ENCODE measurements around the gene PP2D1. TPM values are rescaled to one million over a fixed set of nuclear protein-coding genes. Genes with fewer than 3 reads are reported as not detected.

PP2D1 gene
- total and polyA plus RNA-seq, 9 of the 15 experiments (the other 6 are each of a cell fraction or from before 2014, with no cell fraction given): 0.07 to 0.10 TPM; not detected in 7

DNA sequence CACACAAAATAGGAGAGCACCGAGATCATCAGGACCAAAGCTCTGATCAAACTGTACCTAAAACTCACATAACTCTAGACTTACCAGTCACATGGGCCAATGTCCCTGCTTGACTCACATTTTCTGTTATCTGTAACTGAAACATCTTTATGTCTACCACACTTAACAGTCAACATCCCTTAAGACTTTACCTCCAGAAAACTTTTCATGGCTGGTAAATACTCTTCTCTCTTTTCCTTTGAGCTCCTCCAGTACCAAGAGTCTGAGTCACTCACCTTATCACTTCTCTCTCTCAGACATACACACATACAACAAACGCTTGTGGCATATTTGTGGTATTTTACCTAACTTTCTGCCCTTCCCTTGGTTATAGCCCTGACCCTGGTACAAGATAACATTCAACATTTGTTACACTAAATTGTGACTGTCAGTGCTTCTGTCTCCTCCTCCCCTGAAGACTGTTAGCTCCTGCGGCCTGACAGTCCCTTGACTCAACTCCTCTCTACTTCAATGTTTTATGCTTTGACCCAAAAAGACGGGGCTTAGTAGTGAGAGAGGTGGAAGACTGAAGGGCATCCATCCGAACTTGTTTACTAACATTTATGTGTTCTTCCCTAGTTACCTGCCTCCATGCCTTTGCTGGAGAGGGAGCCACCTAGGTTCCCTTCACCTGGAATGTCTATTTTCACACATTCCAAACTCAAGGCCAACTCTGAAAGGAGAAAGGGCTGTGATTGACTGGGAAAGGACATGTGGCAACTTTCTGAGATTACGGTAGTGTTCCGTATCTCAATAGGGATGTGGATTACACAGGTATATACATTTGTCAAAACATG lies 74.4 kb downstream of the PP2D1 start (continued):
- TF ChIP-seq, protein P1, sequence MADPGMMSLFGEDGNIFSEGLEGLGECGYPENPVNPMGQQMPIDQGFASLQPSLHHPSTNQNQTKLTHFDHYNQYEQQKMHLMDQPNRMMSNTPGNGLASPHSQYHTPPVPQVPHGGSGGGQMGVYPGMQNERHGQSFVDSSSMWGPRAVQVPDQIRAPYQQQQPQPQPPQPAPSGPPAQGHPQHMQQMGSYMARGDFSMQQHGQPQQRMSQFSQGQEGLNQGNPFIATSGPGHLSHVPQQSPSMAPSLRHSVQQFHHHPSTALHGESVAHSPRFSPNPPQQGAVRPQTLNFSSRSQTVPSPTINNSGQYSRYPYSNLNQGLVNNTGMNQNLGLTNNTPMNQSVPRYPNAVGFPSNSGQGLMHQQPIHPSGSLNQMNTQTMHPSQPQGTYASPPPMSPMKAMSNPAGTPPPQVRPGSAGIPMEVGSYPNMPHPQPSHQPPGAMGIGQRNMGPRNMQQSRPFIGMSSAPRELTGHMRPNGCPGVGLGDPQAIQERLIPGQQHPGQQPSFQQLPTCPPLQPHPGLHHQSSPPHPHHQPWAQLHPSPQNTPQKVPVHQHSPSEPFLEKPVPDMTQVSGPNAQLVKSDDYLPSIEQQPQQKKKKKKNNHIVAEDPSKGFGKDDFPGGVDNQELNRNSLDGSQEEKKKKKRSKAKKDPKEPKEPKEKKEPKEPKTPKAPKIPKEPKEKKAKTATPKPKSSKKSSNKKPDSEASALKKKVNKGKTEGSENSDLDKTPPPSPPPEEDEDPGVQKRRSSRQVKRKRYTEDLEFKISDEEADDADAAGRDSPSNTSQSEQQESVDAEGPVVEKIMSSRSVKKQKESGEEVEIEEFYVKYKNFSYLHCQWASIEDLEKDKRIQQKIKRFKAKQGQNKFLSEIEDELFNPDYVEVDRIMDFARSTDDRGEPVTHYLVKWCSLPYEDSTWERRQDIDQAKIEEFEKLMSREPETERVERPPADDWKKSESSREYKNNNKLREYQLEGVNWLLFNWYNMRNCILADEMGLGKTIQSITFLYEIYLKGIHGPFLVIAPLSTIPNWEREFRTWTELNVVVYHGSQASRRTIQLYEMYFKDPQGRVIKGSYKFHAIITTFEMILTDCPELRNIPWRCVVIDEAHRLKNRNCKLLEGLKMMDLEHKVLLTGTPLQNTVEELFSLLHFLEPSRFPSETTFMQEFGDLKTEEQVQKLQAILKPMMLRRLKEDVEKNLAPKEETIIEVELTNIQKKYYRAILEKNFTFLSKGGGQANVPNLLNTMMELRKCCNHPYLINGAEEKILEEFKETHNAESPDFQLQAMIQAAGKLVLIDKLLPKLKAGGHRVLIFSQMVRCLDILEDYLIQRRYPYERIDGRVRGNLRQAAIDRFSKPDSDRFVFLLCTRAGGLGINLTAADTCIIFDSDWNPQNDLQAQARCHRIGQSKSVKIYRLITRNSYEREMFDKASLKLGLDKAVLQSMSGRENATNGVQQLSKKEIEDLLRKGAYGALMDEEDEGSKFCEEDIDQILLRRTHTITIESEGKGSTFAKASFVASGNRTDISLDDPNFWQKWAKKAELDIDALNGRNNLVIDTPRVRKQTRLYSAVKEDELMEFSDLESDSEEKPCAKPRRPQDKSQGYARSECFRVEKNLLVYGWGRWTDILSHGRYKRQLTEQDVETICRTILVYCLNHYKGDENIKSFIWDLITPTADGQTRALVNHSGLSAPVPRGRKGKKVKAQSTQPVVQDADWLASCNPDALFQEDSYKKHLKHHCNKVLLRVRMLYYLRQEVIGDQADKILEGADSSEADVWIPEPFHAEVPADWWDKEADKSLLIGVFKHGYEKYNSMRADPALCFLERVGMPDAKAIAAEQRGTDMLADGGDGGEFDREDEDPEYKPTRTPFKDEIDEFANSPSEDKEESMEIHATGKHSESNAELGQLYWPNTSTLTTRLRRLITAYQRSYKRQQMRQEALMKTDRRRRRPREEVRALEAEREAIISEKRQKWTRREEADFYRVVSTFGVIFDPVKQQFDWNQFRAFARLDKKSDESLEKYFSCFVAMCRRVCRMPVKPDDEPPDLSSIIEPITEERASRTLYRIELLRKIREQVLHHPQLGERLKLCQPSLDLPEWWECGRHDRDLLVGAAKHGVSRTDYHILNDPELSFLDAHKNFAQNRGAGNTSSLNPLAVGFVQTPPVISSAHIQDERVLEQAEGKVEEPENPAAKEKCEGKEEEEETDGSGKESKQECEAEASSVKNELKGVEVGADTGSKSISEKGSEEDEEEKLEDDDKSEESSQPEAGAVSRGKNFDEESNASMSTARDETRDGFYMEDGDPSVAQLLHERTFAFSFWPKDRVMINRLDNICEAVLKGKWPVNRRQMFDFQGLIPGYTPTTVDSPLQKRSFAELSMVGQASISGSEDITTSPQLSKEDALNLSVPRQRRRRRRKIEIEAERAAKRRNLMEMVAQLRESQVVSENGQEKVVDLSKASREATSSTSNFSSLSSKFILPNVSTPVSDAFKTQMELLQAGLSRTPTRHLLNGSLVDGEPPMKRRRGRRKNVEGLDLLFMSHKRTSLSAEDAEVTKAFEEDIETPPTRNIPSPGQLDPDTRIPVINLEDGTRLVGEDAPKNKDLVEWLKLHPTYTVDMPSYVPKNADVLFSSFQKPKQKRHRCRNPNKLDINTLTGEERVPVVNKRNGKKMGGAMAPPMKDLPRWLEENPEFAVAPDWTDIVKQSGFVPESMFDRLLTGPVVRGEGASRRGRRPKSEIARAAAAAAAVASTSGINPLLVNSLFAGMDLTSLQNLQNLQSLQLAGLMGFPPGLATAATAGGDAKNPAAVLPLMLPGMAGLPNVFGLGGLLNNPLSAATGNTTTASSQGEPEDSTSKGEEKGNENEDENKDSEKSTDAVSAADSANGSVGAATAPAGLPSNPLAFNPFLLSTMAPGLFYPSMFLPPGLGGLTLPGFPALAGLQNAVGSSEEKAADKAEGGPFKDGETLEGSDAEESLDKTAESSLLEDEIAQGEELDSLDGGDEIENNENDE (IDR thresholded peaks at IDR 0.05; ENCODE audit: low read depth, low read length): no peak
- no peak for TF ChIP-seq TBP (optimal IDR thresholded peaks at IDR 0.05; ENCODE audit: low read depth, low read length)
- TF ChIP-seq FOXM1 (IDR thresholded peaks at IDR 0.05; ENCODE audit: low read depth): no peak
- no peak for TF ChIP-seq FOXM1 (CRISPR knock-in tag; IDR thresholded peaks at IDR 0.05; ENCODE audit: low read depth)
- no peak for TF ChIP-seq ELF1 (tag; IDR thresholded peaks at IDR 0.05)
- no peak for TF ChIP-seq ELF2 (CRISPR knock-in tag; IDR thresholded peaks at IDR 0.05)
- TF ChIP-seq ZNF232 (CRISPR knock-in tag; IDR thresholded peaks at IDR 0.05): no peak
- TF ChIP-seq, protein P2, sequence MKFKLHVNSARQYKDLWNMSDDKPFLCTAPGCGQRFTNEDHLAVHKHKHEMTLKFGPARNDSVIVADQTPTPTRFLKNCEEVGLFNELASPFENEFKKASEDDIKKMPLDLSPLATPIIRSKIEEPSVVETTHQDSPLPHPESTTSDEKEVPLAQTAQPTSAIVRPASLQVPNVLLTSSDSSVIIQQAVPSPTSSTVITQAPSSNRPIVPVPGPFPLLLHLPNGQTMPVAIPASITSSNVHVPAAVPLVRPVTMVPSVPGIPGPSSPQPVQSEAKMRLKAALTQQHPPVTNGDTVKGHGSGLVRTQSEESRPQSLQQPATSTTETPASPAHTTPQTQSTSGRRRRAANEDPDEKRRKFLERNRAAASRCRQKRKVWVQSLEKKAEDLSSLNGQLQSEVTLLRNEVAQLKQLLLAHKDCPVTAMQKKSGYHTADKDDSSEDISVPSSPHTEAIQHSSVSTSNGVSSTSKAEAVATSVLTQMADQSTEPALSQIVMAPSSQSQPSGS (CRISPR knock-in tag; IDR thresholded peaks at IDR 0.05): no peak
- TF ChIP-seq ZNF124 (CRISPR knock-in tag; IDR thresholded peaks at IDR 0.05): no peak
- no peak for TF ChIP-seq IRF2 (CRISPR knock-in tag; IDR thresholded peaks at IDR 0.05)
- TF ChIP-seq HMGN3 (IDR thresholded peaks at IDR 0.05; ENCODE audit: borderline replicate concordance, extremely low read depth, insufficient read length, low read depth, low read length): no peak
- TF ChIP-seq, protein P3, sequence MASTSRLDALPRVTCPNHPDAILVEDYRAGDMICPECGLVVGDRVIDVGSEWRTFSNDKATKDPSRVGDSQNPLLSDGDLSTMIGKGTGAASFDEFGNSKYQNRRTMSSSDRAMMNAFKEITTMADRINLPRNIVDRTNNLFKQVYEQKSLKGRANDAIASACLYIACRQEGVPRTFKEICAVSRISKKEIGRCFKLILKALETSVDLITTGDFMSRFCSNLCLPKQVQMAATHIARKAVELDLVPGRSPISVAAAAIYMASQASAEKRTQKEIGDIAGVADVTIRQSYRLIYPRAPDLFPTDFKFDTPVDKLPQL (IDR thresholded peaks at IDR 0.05; ENCODE audit: extremely low read depth, insufficient read length): no peak

Measured in K562 (cell line).